Spleen (tissue), 7 donors: Measurements from ENCODE around the gene TMEM43.

Experiments used
- CTCF ChIP-seq, 11 experiments: fragments of 200-600 bp in 7 of 11; fragments of 450-650 bp in 4 of 11; sonication (generic) in 4 of 11; IDR thresholded peaks in 8 of 11; conservative IDR thresholded peaks in 3 of 11; 1 replicate in 7 of 11; 2 replicates in 4 of 11; pipeline versions ENCODE4 v1.4.0 to v1.8.0; 2016 to 2021; ENCODE audit warnings: antibody characterized with exemption in 11 of 11, inconsistent platforms in 4 of 11, mild to moderate bottlenecking in 1 of 11
- POLR2A ChIP-seq, 3 donors: fragments of 450-650 bp; IDR thresholded peaks; one replicate each; pipeline ENCODE4 v1.5.1; 2017; ENCODE audit warnings: antibody characterized with exemption in 3 of 3, mild to moderate bottlenecking in 1 of 3
- donor health status: DM: no; HTN: no; CAD: no; lungs with moderate emphysema.
- donor health status: DM: no; HTN: no; CAD: no.
- donor health status: DM: no; HTN: no; CAD: no.

GRCh38 chr3:14151471-14152083, 26.7 kb downstream of the TMEM43 start:
- TF ChIP-seq CTCF (IDR thresholded peaks at IDR 0.05 in 8 of 11, conservative IDR thresholded peaks at IDR 0.05 in 3 of 11) (no peak), POLR2A (IDR thresholded peaks at IDR 0.05) (no peak)
